ENCODE results near the gene EIF4E3. TPM values are rescaled to one million over a fixed set of nuclear protein-coding genes. Genes with fewer than 3 reads are reported as not detected.

The EIF4E3 gene
- total RNA-seq, 1 experiment from 2014 or later, result 2.2 TPM

- no peak overlapping the region for H3K4me3 ChIP-seq (ENCODE audit: low read length)
- ChIA-PET POLR2A (ENCODE audit: unreplicated experiment) (no interaction called here), CTCF (no interaction called here)
- H3K9me3 ChIP-seq (ENCODE audit: low read length), result no peaks in the 10 kb centered on the region
- no peaks in the 10 kb centered on the region for H3K9me2 ChIP-seq (replicated peaks; ENCODE audit: low read length)
- no peaks in the 10 kb centered on the region for H3K36me3 ChIP-seq (ENCODE audit: low read depth, low read length)
- H3K4me2 ChIP-seq (ENCODE audit: low read length), result no peak overlapping the region
- H3K9ac ChIP-seq (ENCODE audit: low read length), result no peak overlapping the region
- BruUV-seq (replicated peaks), result no TSS peak
- H3K27me3 ChIP-seq (ENCODE audit: low read length), result no peaks in the 10 kb centered on the region
- H2AFZ ChIP-seq (ENCODE audit: low read length), result no peak overlapping the region
- ATAC-seq (no peak), DNase-seq (no peak)
- H3K27ac ChIP-seq (ENCODE audit: low read length), result no peak overlapping the region
- intact Hi-C loops (cut with micrococcal nuclease), result no loop called here
- TF ChIP-seq EZH2 (IDR thresholded peaks at IDR 0.05; ENCODE audit: low read length, unreplicated experiment) (no peak), CTCF (conservative IDR thresholded peaks at IDR 0.05; ENCODE audit: low read depth, low read length) (no peak), EZH2phosphoT487 (IDR thresholded peaks at IDR 0.05; ENCODE audit: borderline replicate concordance, low read length) (no peak)
- H4K20me1 ChIP-seq (ENCODE audit: low read length), result no peaks in the 10 kb centered on the region
- no peaks in the 10 kb centered on the region for H3K4me1 ChIP-seq (ENCODE audit: insufficient read depth, low read length)
- no peaks in the 10 kb centered on the region for H3F3A ChIP-seq (ENCODE audit: low read length, unreplicated experiment)
- no peaks in the 10 kb centered on the region for H3K79me2 ChIP-seq (ENCODE audit: low read length)
These were observed 19.5 kb downstream of the EIF4E3 start for GRCh38 chr3:71705681-71706080.

- H3K4me2 ChIP-seq (ENCODE audit: low read length), result no peak overlapping the region
- ATAC-seq (no peak), DNase-seq (no peak)
- H3K27me3 ChIP-seq (ENCODE audit: low read length), result no peaks in the 10 kb centered on the region
- H3K27ac ChIP-seq (ENCODE audit: low read length), result no peak overlapping the region
- no peaks in the 10 kb centered on the region for H3K9me3 ChIP-seq (ENCODE audit: low read length)
- TF ChIP-seq EZH2phosphoT487 (IDR thresholded peaks at IDR 0.05; ENCODE audit: borderline replicate concordance, low read length) (no peak), CTCF (conservative IDR thresholded peaks at IDR 0.05; ENCODE audit: low read depth, low read length) (no peak), EZH2 (IDR thresholded peaks at IDR 0.05; ENCODE audit: low read length, unreplicated experiment) (no peak)
- no peaks in the 10 kb centered on the region for H3K79me2 ChIP-seq (ENCODE audit: low read length)
- POLR2A ChIA-PET (ENCODE audit: unreplicated experiment), result interaction anchor here (0.7 kb wide), 1 partner anchor 20 kb away, joined by 4 read pairs; no protein-coding TSS in a partner anchor
- no peak overlapping the region for H3K4me3 ChIP-seq (ENCODE audit: low read length)
- intact Hi-C loops (cut with micrococcal nuclease), result no loop called here
- H3K4me1 ChIP-seq (ENCODE audit: insufficient read depth, low read length), result no peaks in the 10 kb centered on the region
- no peaks in the 10 kb centered on the region for H3K9me2 ChIP-seq (replicated peaks; ENCODE audit: low read length)
- no peak overlapping the region for H2AFZ ChIP-seq (ENCODE audit: low read length)
- no TSS peak for BruUV-seq (replicated peaks)
- CTCF ChIA-PET, result no interaction called here
- no peaks in the 10 kb centered on the region for H4K20me1 ChIP-seq (ENCODE audit: low read length)
- no peaks in the 10 kb centered on the region for H3K36me3 ChIP-seq (ENCODE audit: low read depth, low read length)
- no peaks in the 10 kb centered on the region for H3F3A ChIP-seq (ENCODE audit: low read length, unreplicated experiment)
- no peak overlapping the region for H3K9ac ChIP-seq (ENCODE audit: low read length)
These were observed 20.3 kb downstream of the EIF4E3 start for GRCh38 chr3:71704915-71705314.

- Histone ChIP-seq H4K20me1 (ENCODE audit: low read length) (no peaks in the 10 kb centered on the region), H3K4me2 (ENCODE audit: low read length) (no peak overlapping the region), H2AFZ (ENCODE audit: low read length) (no peak overlapping the region), H3K9me3 (ENCODE audit: low read length) (no peaks in the 10 kb centered on the region), H3K4me1 (ENCODE audit: insufficient read depth, low read length) (no peaks in the 10 kb centered on the region), H3K36me3 (ENCODE audit: low read depth, low read length) (no peaks in the 10 kb centered on the region), H3K9ac (ENCODE audit: low read length) (no peak overlapping the region), H3K27me3 (ENCODE audit: low read length) (no peaks in the 10 kb centered on the region), H3K27ac (ENCODE audit: low read length) (no peak overlapping the region), H3K79me2 (ENCODE audit: low read length) (no peaks in the 10 kb centered on the region), H3K4me3 (ENCODE audit: low read length) (no peak overlapping the region), H3K9me2 (replicated peaks; ENCODE audit: low read length) (no peaks in the 10 kb centered on the region), H3F3A (ENCODE audit: low read length, unreplicated experiment) (no peaks in the 10 kb centered on the region)
- BruUV-seq (replicated peaks), result no TSS peak
- no peak for ATAC-seq
- TF ChIP-seq EZH2 (IDR thresholded peaks at IDR 0.05; ENCODE audit: low read length, unreplicated experiment) (no peak), EZH2phosphoT487 (IDR thresholded peaks at IDR 0.05; ENCODE audit: borderline replicate concordance, low read length) (no peak), CTCF (conservative IDR thresholded peaks at IDR 0.05; ENCODE audit: low read depth, low read length) (no peak)
- CTCF ChIA-PET, result no interaction called here
- POLR2A ChIA-PET (ENCODE audit: unreplicated experiment), result no interaction called here
- DNase-seq, result no peak
- intact Hi-C loops (cut with micrococcal nuclease), result no loop called here
These were observed 21.4 kb downstream of the EIF4E3 start for GRCh38 chr3:71703797-71704196.
